HG03378 (cell line): ENCODE measurements around the gene UQCC2.

Experiments used
- ATAC-seq: cut with Tn5 transposase; IDR thresholded peaks from one replicate; pipeline ENCODE4 v1.9.1; 2021; ENCODE audit warnings: mild to moderate bottlenecking, moderate library complexity; ENCODE audit not compliant: unreplicated experiment

Gene UQCC2

GRCh38 chr6:33659986-33660385 is 51.5 kb downstream of the UQCC2 start:
- no peak for ATAC-seq

- ATAC-seq: no peak
Observed at GRCh38 chr6:33658982-33659689, 52.4 kb downstream of the UQCC2 start.

- no peak for ATAC-seq
Observed at GRCh38 chr6:33656844-33657243, 54.7 kb downstream of the UQCC2 start.

- no peak for ATAC-seq
Observed at GRCh38 chr6:33654831-33655554, 56.5 kb downstream of the UQCC2 start.

GRCh38 chr6:33652002-33652401 is 59.5 kb downstream of the UQCC2 start:
- ATAC-seq: no peak

GRCh38 chr6:33651403-33651802 is 60.1 kb downstream of the UQCC2 start:
- ATAC-seq: no peak
